WTC11 (cell line): ENCODE results near the gene PARD6A. TPM values are rescaled to one million over a fixed set of nuclear protein-coding genes. Genes with fewer than 3 reads are reported as not detected.

Experiments used
- ATAC-seq: fragments of 200-7000 bp; cut with Tn5 transposase; 2 replicates; pipeline ENCODE4 v1.10.0; 2021; ENCODE audit warnings: mild to moderate bottlenecking, moderate library complexity
- CTCF ChIA-PET: fragments of 300-600 bp; sonication (Branson Sonifier 250); formaldehyde crosslinking; loops from one replicate; lab custom pipeline; 2021; ENCODE audit warnings: antibody characterized with exemption; lab: Charles Lee
- POLR2A ChIA-PET: fragments of 350-600 bp; sonication (Branson Sonifier 250); formaldehyde crosslinking; loops from one replicate; lab custom pipeline; 2021; ENCODE audit warnings: antibody characterized with exemption; lab: Charles Lee
- DNase-seq: peaks from one replicate; pipeline ENCODE4 v3.0.0; 2021; ENCODE audit warnings: low spot score
- H3K27ac Mint-ChIP-seq: 2 replicates; pipeline ENCODE4 v1.8.0; 2021; ENCODE audit warnings: mixed read lengths
- H3K27me3 Mint-ChIP-seq: 2 replicates; pipeline ENCODE4 v1.8.0; 2021; ENCODE audit warnings: low read depth, mild to moderate bottlenecking, moderate library complexity, mixed read lengths
- H3K36me3 Mint-ChIP-seq: 2 replicates; pipeline ENCODE4 v1.8.0; 2021; ENCODE audit warnings: mixed read lengths
- H3K4me1 Mint-ChIP-seq: 2 replicates; pipeline ENCODE4 v1.8.0; 2022; ENCODE audit warnings: mixed read lengths
- H3K4me3 Mint-ChIP-seq: 2 replicates; pipeline ENCODE4 v1.8.0; 2021; ENCODE audit warnings: mild to moderate bottlenecking, moderate library complexity, mixed read lengths
- H3K9me3 Mint-ChIP-seq: 2 replicates; pipeline ENCODE4 v1.8.0; 2021; ENCODE audit warnings: mixed read lengths
- ARID4B ChIP-seq: sonication (generic); formaldehyde crosslinking; IDR thresholded peaks from 2 replicates; pipeline ENCODE4 v1.8.0; 2023; ENCODE audit warnings: missing genetic modification reagents, mild to moderate bottlenecking, borderline replicate concordance
- ATF1 ChIP-seq: sonication (generic); formaldehyde crosslinking; IDR thresholded peaks from 2 replicates; pipeline ENCODE4 v1.8.1; 2023; ENCODE audit warnings: mild to moderate bottlenecking, moderate library complexity, missing genetic modification reagents
- CDX4 ChIP-seq: fragments of 250-450 bp; sonication (Bioruptor Pico); IDR thresholded peaks from 2 replicates; pipeline ENCODE4 v1.9.0; 2021; ENCODE audit warnings: moderate library complexity, mild to moderate bottlenecking, inconsistent platforms, borderline replicate concordance
- E2F1 ChIP-seq: sonication (generic); formaldehyde crosslinking; IDR thresholded peaks from 2 replicates; pipeline ENCODE4 v1.8.0; 2022; ENCODE audit warnings: mild to moderate bottlenecking, missing genetic modification reagents
- E2F5 ChIP-seq: sonication (generic); formaldehyde crosslinking; IDR thresholded peaks from 2 replicates; pipeline ENCODE4 v1.8.1; 2022; ENCODE audit warnings: mild to moderate bottlenecking, moderate library complexity, missing genetic modification reagents
- ETV6 ChIP-seq: sonication (generic); formaldehyde crosslinking; IDR thresholded peaks from 2 replicates; pipeline ENCODE4 v1.8.1; 2022; ENCODE audit warnings: mild to moderate bottlenecking, missing genetic modification reagents
- FOXP4 ChIP-seq: sonication (generic); formaldehyde crosslinking; IDR thresholded peaks from 2 replicates; pipeline ENCODE4 v1.8.0; 2022; ENCODE audit warnings: mild to moderate bottlenecking, missing genetic modification reagents
- HMGXB4 ChIP-seq: sonication (generic); formaldehyde crosslinking; IDR thresholded peaks from 2 replicates; pipeline ENCODE4 v1.8.1; 2023; ENCODE audit warnings: mild to moderate bottlenecking, moderate library complexity, missing genetic modification reagents
- OVOL2 ChIP-seq: fragments of 250-450 bp; sonication (Bioruptor Pico); IDR thresholded peaks from 2 replicates; pipeline ENCODE4 v1.9.0; 2021; ENCODE audit warnings: mild to moderate bottlenecking, borderline replicate concordance
- RELA ChIP-seq: sonication (generic); formaldehyde crosslinking; IDR thresholded peaks from 2 replicates; pipeline ENCODE4 v1.8.1; 2022; ENCODE audit warnings: missing genetic modification reagents, mild to moderate bottlenecking, borderline replicate concordance
- RORB ChIP-seq: fragments of 250-450 bp; sonication (Bioruptor Pico); IDR thresholded peaks from 2 replicates; pipeline ENCODE4 v1.9.0; 2021; ENCODE audit warnings: mild to moderate bottlenecking
- TCF7 ChIP-seq: sonication (generic); formaldehyde crosslinking; IDR thresholded peaks from 2 replicates; pipeline ENCODE4 v1.8.0; 2022; ENCODE audit warnings: mild to moderate bottlenecking, low read depth, missing genetic modification reagents, moderate library complexity
- TP53 ChIP-seq: sonication (generic); formaldehyde crosslinking; IDR thresholded peaks from 2 replicates; pipeline ENCODE4 v1.8.1; 2023; ENCODE audit warnings: mild to moderate bottlenecking, missing genetic modification reagents
- USF1 ChIP-seq: sonication (generic); formaldehyde crosslinking; IDR thresholded peaks from 2 replicates; pipeline ENCODE4 v1.8.0; 2022; ENCODE audit warnings: mild to moderate bottlenecking, missing genetic modification reagents
- USF2 ChIP-seq: sonication (generic); formaldehyde crosslinking; IDR thresholded peaks from 2 replicates; pipeline ENCODE4 v1.8.1; 2023; ENCODE audit warnings: mild to moderate bottlenecking, missing genetic modification reagents, moderate library complexity
- ZMAT4 ChIP-seq: fragments of 250-450 bp; sonication (Bioruptor Pico); IDR thresholded peaks from 2 replicates; pipeline ENCODE4 v1.9.0; 2021; ENCODE audit warnings: mild to moderate bottlenecking
- ZNF232 ChIP-seq: sonication (generic); formaldehyde crosslinking; IDR thresholded peaks from 2 replicates; pipeline ENCODE4 v1.8.0; 2022; ENCODE audit warnings: mild to moderate bottlenecking, missing genetic modification reagents
- ZNF263 ChIP-seq: sonication (generic); formaldehyde crosslinking; IDR thresholded peaks from 2 replicates; pipeline ENCODE4 v1.8.1; 2022; ENCODE audit warnings: low read depth, mild to moderate bottlenecking, moderate library complexity, missing genetic modification reagents
- ZNF423 ChIP-seq: fragments of 250-450 bp; sonication (Bioruptor Pico); IDR thresholded peaks from 2 replicates; pipeline ENCODE4 v2.1.2; 2022; ENCODE audit warnings: mild to moderate bottlenecking, moderate library complexity
- ZSCAN18 ChIP-seq: fragments of 250-450 bp; sonication (Bioruptor Pico); IDR thresholded peaks from 2 replicates; pipeline ENCODE4 v2.1.2; 2022; ENCODE audit warnings: mild to moderate bottlenecking, moderate library complexity
- total RNA-seq: library from RNA; stranded (reverse); gene quantifications from 3 replicates; pipeline ENCODE4 v1.2.3, GENCODE V29; 2021

PARD6A gene
- total RNA-seq, 1 experiment from 2014 or later, result 17.1 TPM

GRCh38 chr16:67659675-67660563 is 841 bp upstream of the PARD6A start, which contains the start of gene ACD:
Gene ACD, minus strand, starts transcription at chr16:67660260. Its CDS starts 40 bp downstream, at chr16:67660220.
- Mint-ChIP-seq H3K27ac (peak within 1 kb of the TSS; percentile 98), H3K9me3 (no peaks in the 10 kb centered on the region), H3K4me3 (peak within 1 kb of the TSS; percentile 91), H3K4me1 (peaks cover 18% of the 10 kb centered on the region), H3K27me3 (peaks cover 12% of the 10 kb centered on the region), H3K36me3 (0 out of 2 replicates have a peak, but pooled peaks cover 4% of the 10 kb centered on the region)
- DNase-seq (peak; percentile 90), ATAC-seq (peak; percentile 50)
- ChIA-PET CTCF (interaction anchor here (0.8 to 10.3 kb wide), 19 partner anchors 11 to 405 kb away, joined by 3 to 137 read pairs (median 6); partner anchors contain the start of genes CARMIL2, LCAT and RIPOR1), POLR2A (interaction anchor here (1.0 to 2.5 kb wide), 4 partner anchors 12 to 276 kb away, joined by 3 to 9 read pairs (median 4); no protein-coding TSS in a partner anchor)
- TF ChIP-seq USF2 (CRISPR knock-in tag) (no peak), RELA (CRISPR knock-in tag) (peak; percentile 76; the same call in 1 of the 2 replicates), ZNF232 (0 out of 2 replicates have a peak, but pooled peaks have one; percentile 56), USF1 (CRISPR knock-in tag) (no peak), ZMAT4 (CRISPR knock-in tag) (no peak), ZNF263 (CRISPR knock-in tag) (no peak), RORB (no peak), FOXP4 (CRISPR knock-in tag) (no peak; the same call in 1 of the 2 replicates), ZNF423 (CRISPR knock-in tag) (no peak), E2F5 (CRISPR knock-in tag) (peak; percentile 64; the same call in 1 of the 2 replicates), E2F1 (no peak), HMGXB4 (CRISPR knock-in tag) (0 out of 2 replicates have a peak, but pooled peaks have one; percentile 35), ETV6 (CRISPR knock-in tag) (peak; percentile 60; the same call in 1 of the 2 replicates), ARID4B (CRISPR knock-in tag) (peak; percentile 79; the same call in 1 of the 2 replicates), OVOL2 (CRISPR knock-in tag) (no peak), TP53 (no peak), ZSCAN18 (CRISPR knock-in tag) (no peak), CDX4 (CRISPR knock-in tag) (no peak), ATF1 (CRISPR knock-in tag) (no peak), TCF7 (CRISPR knock-in tag) (no peak)
